Liver (tissue), 9 donors: ENCODE results near the gene ACP7. TPM values are rescaled to one million over a fixed set of nuclear protein-coding genes. Genes with fewer than 3 reads are reported as not detected.
"Not testable (repeated sequence)": the region's sequence is repeated elsewhere in the genome, so short reads cannot be mapped to it uniquely, and the experiment has no call there.

Experiments
- DNase-seq: peaks from one replicate; pipeline ENCODE4 v3.0.0-alpha.2; 2017; ENCODE audit warnings: low spot score
- H3K27ac ChIP-seq, 2 donors: one replicate each; pipeline ENCODE4 v1.7.0; 2013; ENCODE audit warnings: inconsistent platforms in 2 of 2, low read length in 2 of 2, control low read depth in 1 of 2, low read depth in 1 of 2, mild to moderate bottlenecking in 1 of 2
- H3K27me3 ChIP-seq, 4 donors: one replicate each; pipeline versions ENCODE4 v1.6.1 to v1.7.0; 2013; ENCODE audit warnings: low read length in 3 of 4, inconsistent platforms in 1 of 4, mild to moderate bottlenecking in 1 of 4, moderate library complexity in 1 of 4; ENCODE audit not compliant: control insufficient read depth in 4 of 4, insufficient read depth in 4 of 4
- H3K36me3 ChIP-seq, 4 donors: one replicate each; pipeline versions ENCODE4 v1.6.1 to v1.7.0; 2013; ENCODE audit warnings: low read length in 3 of 4, mild to moderate bottlenecking in 3 of 4, low read depth in 1 of 4, moderate library complexity in 1 of 4; ENCODE audit not compliant: control insufficient read depth in 4 of 4, insufficient read depth in 3 of 4
- H3K4me1 ChIP-seq, 4 donors: one replicate each; pipeline versions ENCODE4 v1.6.1 to v1.7.0; 2013; ENCODE audit warnings: low read length in 3 of 4, mild to moderate bottlenecking in 3 of 4, moderate library complexity in 1 of 4; ENCODE audit not compliant: control insufficient read depth in 4 of 4, insufficient read depth in 4 of 4
- H3K4me3 ChIP-seq, 3 donors: one replicate each; pipeline versions ENCODE4 v1.6.1 to v1.7.0; 2013; ENCODE audit warnings: low read length in 3 of 3, control low read depth in 1 of 3, low read depth in 1 of 3, mild to moderate bottlenecking in 1 of 3
- H3K9ac ChIP-seq, 2 donors: one replicate each; pipeline ENCODE4 v1.7.0; 2013; ENCODE audit warnings: low read length in 2 of 2, mild to moderate bottlenecking in 2 of 2, moderate library complexity in 2 of 2, control low read depth in 1 of 2, low read depth in 1 of 2
- H3K9me3 ChIP-seq, 4 donors: one replicate each; pipeline versions ENCODE4 v1.6.1 to v1.7.0; 2013; ENCODE audit warnings: low read length in 3 of 4; ENCODE audit not compliant: control insufficient read depth in 4 of 4
- FOXA1 ChIP-seq: IDR thresholded peaks from 2 replicates; pipeline ENCODE4 v1.6.1; 2016; ENCODE audit warnings: antibody characterized with exemption
- HNF4A ChIP-seq, 2 donors: conservative IDR thresholded peaks; 2 replicates each; pipeline ENCODE4 v1.6.1; 2016; ENCODE audit warnings: antibody characterized with exemption in 2 of 2, mild to moderate bottlenecking in 2 of 2
- HNF4G ChIP-seq: IDR thresholded peaks from 2 replicates; pipeline ENCODE4 v1.6.1; 2016; ENCODE audit warnings: antibody characterized with exemption
- NR2F2 ChIP-seq: IDR thresholded peaks from 2 replicates; pipeline ENCODE4 v1.6.1; 2016; ENCODE audit warnings: antibody characterized with exemption
- RXRA ChIP-seq, 2 donors: IDR thresholded peaks; 2 replicates each; pipeline ENCODE4 v1.6.1; 2017 to 2018; ENCODE audit warnings: antibody characterized with exemption in 2 of 2, mild to moderate bottlenecking in 1 of 2
- SP1 ChIP-seq: IDR thresholded peaks from 2 replicates; pipeline ENCODE4 v1.6.1; 2018; ENCODE audit warnings: antibody characterized with exemption, mild to moderate bottlenecking
- YY1 ChIP-seq: IDR thresholded peaks from 2 replicates; pipeline ENCODE4 v1.6.1; 2016; ENCODE audit warnings: antibody characterized with exemption, mild to moderate bottlenecking
- WGBS: extraction: QIAGEN DNeasy Blood & Tissue Kit; methylation state at CpG from one replicate; pipeline ENCODE4 v1.1.7; 2013; 5-methylcytosine and 5-hydroxymethylcytosine counted together
- polyA plus RNA-seq, 2 donors: library from polyadenylated mRNA; stranded (reverse) in 1 of 2; unstranded in 1 of 2; fragments of 200-250 nt in 1 of 2; fragments of >200 nt in 1 of 2; fragmentation: Nextera tagmentation in 1 of 2; extraction: Ambion mirVana in 1 of 2; gene quantifications; one replicate each; pipeline versions ENCODE4 v1.2.1 to v1.2.3, GENCODE V29; 2013 to 2015
- total RNA-seq, 2 donors: library from RNA; depleted of rRNA; stranded (reverse); fragments of >200 nt; gene quantifications; one replicate each; pipeline ENCODE4 v1.2.3, GENCODE V29; 2014
- TF ChIP-seq, protein P1 (sequence below): IDR thresholded peaks from 2 replicates; pipeline ENCODE4 v1.6.1; 2016; ENCODE audit warnings: antibody characterized with exemption, mild to moderate bottlenecking
- TF ChIP-seq, protein P2 (sequence below): fragments of 150-350 bp; IDR thresholded peaks from 2 replicates; pipeline ENCODE4 v1.5.1; 2017; ENCODE audit warnings: improper control_type of control experiment, low read depth, low read length; ENCODE audit not compliant: missing input control
- donor health status: healthy.
- donor health status: healthy.
- donor health status: healthy.
- donor health status: healthy.
- donor health status: healthy.

ACP7 gene
- total and polyA plus RNA-seq, 4 donors: 0.05 TPM; not detected in 3

DNA sequence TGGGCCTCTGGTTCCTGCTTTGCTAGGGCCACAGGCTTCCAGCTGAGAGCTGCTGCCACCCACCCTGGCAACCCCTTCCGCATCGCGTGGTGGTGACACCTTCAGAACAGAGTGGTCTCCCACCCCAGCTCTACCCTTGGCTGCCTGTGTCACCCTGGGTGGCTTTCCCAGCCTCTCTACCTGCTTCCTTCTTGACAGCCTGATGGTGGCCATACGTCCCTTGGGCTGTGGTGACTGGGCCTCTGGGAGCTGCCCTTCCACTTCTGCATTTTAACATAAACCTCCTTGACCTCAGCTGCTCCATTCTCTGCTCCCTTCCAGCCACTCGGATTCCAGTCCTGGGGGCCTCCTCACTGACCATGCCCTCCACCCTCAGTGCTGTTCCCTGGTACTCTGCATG, 58.5 kb downstream of the ACP7 start:
- Histone ChIP-seq H3K9me3 (no peaks in the 10 kb centered on the region), H3K9ac (no peak overlapping the region), H3K4me1 (peaks cover 9 to 26% (median 19%) of the 10 kb centered on the region in 4 donors), H3K36me3 (no peaks in the 10 kb centered on the region), H3K27ac (no peak overlapping the region), H3K27me3 (no peaks in the 10 kb centered on the region), H3K4me3 (no peak overlapping the region)
- no peak for DNase-seq
- WGBS: 89% methylated on average over 5 of the region's 5 CpGs
- TF ChIP-seq, protein P1, sequence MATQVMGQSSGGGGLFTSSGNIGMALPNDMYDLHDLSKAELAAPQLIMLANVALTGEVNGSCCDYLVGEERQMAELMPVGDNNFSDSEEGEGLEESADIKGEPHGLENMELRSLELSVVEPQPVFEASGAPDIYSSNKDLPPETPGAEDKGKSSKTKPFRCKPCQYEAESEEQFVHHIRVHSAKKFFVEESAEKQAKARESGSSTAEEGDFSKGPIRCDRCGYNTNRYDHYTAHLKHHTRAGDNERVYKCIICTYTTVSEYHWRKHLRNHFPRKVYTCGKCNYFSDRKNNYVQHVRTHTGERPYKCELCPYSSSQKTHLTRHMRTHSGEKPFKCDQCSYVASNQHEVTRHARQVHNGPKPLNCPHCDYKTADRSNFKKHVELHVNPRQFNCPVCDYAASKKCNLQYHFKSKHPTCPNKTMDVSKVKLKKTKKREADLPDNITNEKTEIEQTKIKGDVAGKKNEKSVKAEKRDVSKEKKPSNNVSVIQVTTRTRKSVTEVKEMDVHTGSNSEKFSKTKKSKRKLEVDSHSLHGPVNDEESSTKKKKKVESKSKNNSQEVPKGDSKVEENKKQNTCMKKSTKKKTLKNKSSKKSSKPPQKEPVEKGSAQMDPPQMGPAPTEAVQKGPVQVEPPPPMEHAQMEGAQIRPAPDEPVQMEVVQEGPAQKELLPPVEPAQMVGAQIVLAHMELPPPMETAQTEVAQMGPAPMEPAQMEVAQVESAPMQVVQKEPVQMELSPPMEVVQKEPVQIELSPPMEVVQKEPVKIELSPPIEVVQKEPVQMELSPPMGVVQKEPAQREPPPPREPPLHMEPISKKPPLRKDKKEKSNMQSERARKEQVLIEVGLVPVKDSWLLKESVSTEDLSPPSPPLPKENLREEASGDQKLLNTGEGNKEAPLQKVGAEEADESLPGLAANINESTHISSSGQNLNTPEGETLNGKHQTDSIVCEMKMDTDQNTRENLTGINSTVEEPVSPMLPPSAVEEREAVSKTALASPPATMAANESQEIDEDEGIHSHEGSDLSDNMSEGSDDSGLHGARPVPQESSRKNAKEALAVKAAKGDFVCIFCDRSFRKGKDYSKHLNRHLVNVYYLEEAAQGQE: no peak
- TF ChIP-seq HNF4G: no peak

DNA sequence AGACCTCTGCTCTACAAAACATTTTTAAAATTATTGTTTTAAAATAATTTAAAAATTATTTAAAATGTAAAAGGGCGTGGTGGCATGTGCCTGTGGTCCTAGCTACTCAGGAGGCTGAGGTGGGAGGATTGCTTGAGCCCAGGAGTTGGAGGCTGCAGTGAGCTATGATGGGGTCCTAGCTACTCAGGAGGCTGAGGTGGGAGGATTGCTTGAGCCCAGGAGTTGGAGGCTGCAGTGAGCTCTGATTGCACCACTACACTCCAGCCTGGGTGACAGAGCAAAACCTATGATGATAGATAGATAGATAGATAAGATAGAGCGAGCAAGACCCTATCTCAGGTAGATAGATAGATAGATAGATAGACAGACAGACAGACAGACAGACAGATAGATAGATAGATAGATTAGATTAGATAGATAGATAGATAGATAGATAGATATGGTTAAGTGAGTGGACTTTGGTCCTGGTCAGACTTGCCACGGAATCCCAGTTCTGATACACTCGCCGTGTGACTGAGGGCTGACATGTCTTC, 59.7 kb downstream of the ACP7 start:
- WGBS: 62% methylated on average over 5 of the region's 5 CpGs
- not testable (repeated sequence) for H3K27ac ChIP-seq, H3K36me3 ChIP-seq, H3K9ac ChIP-seq, H3K9me3 ChIP-seq, H3K27me3 ChIP-seq, H3K4me3 ChIP-seq, DNase-seq
- peak in 1 of 2 donors; percentile 19 for TF ChIP-seq HNF4A (conservative IDR thresholded peaks at IDR 0.05)
- peaks cover 9 to 26% (median 19%) of the 10 kb centered on the region in 4 donors for H3K4me1 ChIP-seq

DNA sequence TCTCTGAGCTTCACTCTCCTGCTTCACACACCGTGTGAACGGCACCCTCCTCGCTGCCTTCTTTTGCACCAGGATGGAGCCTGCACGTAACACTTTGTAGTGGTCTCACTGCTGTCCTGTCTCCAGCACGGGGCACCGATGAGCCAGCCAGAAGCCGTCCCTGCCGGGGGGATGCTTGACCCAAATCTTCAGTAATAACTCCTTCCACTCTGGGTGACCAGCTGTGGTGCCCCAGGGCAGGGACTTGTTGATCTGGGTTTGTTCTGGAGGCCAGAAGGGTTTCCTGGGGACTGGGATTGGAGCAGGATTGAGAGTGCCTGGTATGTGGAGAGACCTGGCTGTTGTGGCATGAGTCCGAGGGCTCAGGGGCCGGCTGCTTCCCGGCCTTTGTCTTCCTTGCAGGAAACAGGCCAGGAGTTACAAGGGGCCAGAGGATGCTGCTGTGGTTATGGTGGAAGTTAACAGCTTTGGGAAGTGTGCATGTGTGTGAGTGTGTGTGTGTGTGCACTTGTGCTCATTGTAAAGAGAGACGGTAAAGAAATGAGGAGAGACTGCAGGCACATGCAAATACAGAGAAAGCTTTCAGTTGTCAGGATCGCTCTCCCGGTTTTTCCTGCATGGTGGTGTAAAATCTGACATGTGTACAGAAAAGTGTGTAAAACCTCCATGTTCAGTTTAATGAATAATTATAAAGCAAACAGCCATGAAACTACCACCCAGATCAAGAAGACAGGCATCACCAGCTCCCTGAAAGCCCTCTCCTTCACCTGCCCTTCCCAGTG, 60.3 kb downstream of the ACP7 start:
- peaks cover 9 to 26% (median 19%) of the 10 kb centered on the region in 4 donors for H3K4me1 ChIP-seq
- H3K27me3 ChIP-seq: no peaks in the 10 kb centered on the region
- no peak overlapping the region for H3K9ac ChIP-seq
- no peaks in the 10 kb centered on the region for H3K36me3 ChIP-seq
- 36% methylated on average over 14 of the region's 14 CpGs for WGBS
- TF ChIP-seq RXRA (IDR thresholded peaks at IDR 0.05) (no peak), NR2F2 (peak; percentile 52)
- no peaks in the 10 kb centered on the region for H3K9me3 ChIP-seq
- H3K4me3 ChIP-seq: no peak overlapping the region
- no peak for DNase-seq
- H3K27ac ChIP-seq: no peak overlapping the region

DNA sequence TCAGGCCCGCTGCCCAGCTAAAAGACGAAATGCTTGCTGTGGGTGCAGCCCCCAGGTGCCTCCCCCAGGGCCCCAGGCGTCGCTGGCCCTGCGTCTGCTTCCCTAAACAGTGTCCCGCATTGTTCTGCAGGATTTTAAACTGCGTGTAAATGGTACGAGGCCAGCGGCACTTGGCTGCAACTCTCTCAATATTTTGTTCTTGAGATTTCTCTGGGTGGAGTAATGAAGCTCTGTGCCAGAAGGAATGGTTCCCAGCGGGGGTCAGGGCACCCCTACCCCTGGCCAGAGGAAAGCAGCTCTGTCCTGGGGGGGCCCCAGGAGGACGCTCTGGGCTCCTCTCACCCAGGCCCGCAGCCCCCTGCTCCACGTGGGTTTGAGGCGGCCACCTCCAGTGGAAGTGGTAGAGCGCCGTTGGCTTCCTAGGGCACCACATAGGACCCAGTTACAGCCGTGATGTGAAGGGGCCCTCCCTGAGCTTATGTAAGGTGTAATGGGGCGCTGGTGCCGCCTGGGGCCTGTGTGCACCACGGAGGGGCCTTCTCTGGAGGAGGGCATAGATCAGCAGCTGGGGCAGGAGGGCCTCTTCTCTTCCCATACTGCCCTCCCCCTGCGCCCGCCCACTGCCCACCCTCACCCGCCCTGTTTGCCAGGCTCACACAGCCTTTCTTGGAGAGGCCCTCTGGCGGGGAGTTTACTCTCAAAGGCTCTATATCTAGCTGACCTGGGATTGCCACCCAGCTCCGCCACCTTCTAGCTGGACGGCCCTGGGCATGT, 61.2 kb downstream of the ACP7 start:
- Histone ChIP-seq H3K9ac (no peak overlapping the region), H3K4me3 (no peak overlapping the region), H3K27me3 (no peaks in the 10 kb centered on the region), H3K36me3 (no peaks in the 10 kb centered on the region), H3K9me3 (no peaks in the 10 kb centered on the region), H3K27ac (peak overlapping the region; percentile 1 to 38), H3K4me1 (peaks cover 9 to 26% (median 19%) of the 10 kb centered on the region in 4 donors)
- no peak for DNase-seq
- TF ChIP-seq, protein P2, sequence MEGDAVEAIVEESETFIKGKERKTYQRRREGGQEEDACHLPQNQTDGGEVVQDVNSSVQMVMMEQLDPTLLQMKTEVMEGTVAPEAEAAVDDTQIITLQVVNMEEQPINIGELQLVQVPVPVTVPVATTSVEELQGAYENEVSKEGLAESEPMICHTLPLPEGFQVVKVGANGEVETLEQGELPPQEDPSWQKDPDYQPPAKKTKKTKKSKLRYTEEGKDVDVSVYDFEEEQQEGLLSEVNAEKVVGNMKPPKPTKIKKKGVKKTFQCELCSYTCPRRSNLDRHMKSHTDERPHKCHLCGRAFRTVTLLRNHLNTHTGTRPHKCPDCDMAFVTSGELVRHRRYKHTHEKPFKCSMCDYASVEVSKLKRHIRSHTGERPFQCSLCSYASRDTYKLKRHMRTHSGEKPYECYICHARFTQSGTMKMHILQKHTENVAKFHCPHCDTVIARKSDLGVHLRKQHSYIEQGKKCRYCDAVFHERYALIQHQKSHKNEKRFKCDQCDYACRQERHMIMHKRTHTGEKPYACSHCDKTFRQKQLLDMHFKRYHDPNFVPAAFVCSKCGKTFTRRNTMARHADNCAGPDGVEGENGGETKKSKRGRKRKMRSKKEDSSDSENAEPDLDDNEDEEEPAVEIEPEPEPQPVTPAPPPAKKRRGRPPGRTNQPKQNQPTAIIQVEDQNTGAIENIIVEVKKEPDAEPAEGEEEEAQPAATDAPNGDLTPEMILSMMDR: no peak
- TF ChIP-seq SP1: no peak
- no peak for TF ChIP-seq FOXA1
- no peak for TF ChIP-seq RXRA (IDR thresholded peaks at IDR 0.05)
- no peak for TF ChIP-seq YY1
- 67% methylated on average over 26 of the region's 26 CpGs for WGBS
